MM.1S (cell line): Measurements from ENCODE around the gene FOXF2.

Experiments used
- DNase-seq: peaks from one replicate; pipeline ENCODE4 v3.0.0-alpha.2; 2015
- H2AFZ ChIP-seq: fragments of 300-600 bp; sonication (generic); 2 replicates; pipeline ENCODE4 v1.6.0; 2016; ENCODE audit warnings: antibody characterized with exemption, low read length
- H3F3A ChIP-seq: fragments of 300-600 bp; sonication (generic); 2 replicates; pipeline ENCODE4 v1.6.1; 2016; ENCODE audit warnings: mild to moderate bottlenecking, antibody characterized with exemption, low read length, moderate library complexity, mixed read lengths; ENCODE audit not compliant: insufficient read depth
- H3K27ac ChIP-seq: fragments of 300-600 bp; sonication (generic); 2 replicates; pipeline ENCODE4 v1.5.1; 2016; ENCODE audit warnings: mild to moderate bottlenecking, low read length
- H3K27me3 ChIP-seq: fragments of 300-600 bp; sonication (generic); replicated peaks from 2 replicates; pipeline ENCODE4 v1.6.0; 2016; ENCODE audit warnings: low read length; ENCODE audit not compliant: insufficient read depth
- H3K36me3 ChIP-seq: fragments of 300-600 bp; sonication (generic); replicated peaks from 2 replicates; pipeline ENCODE4 v1.6.1; 2016; ENCODE audit warnings: mild to moderate bottlenecking, low read length, mixed read lengths; ENCODE audit not compliant: insufficient read depth
- H3K4me1 ChIP-seq: fragments of 300-600 bp; sonication (generic); 2 replicates; pipeline ENCODE4 v1.6.1; 2016; ENCODE audit warnings: low read length, mixed read lengths
- H3K4me2 ChIP-seq: fragments of 300-600 bp; sonication (generic); 2 replicates; pipeline ENCODE4 v1.6.0; 2016; ENCODE audit warnings: low read depth, low read length
- H3K4me3 ChIP-seq: fragments of 300-600 bp; sonication (generic); 2 replicates; pipeline ENCODE4 v1.5.1; 2016; ENCODE audit warnings: low read length, mixed read lengths
- H3K79me2 ChIP-seq: fragments of 300-600 bp; sonication (generic); 2 replicates; pipeline ENCODE4 v1.6.1; 2016; ENCODE audit warnings: mixed run types, low read length, mixed read lengths
- H3K9ac ChIP-seq: fragments of 300-600 bp; sonication (generic); 2 replicates; pipeline ENCODE4 v1.6.1; 2016; ENCODE audit warnings: low read length, mixed read lengths
- H3K9me2 ChIP-seq: fragments of 300-600 bp; sonication (generic); replicated peaks from 2 replicates; pipeline ENCODE4 v1.6.1; 2016; ENCODE audit warnings: mild to moderate bottlenecking, low read length, mixed read lengths; ENCODE audit not compliant: insufficient read depth
- H3K9me3 ChIP-seq: fragments of 300-600 bp; sonication (generic); replicated peaks from 2 replicates; pipeline ENCODE4 v1.6.1; 2016; ENCODE audit warnings: mild to moderate bottlenecking, low read length, mixed read lengths; ENCODE audit not compliant: insufficient read depth
- H4K20me1 ChIP-seq: fragments of 300-600 bp; sonication (generic); 2 replicates; pipeline ENCODE4 v1.6.1; 2016; ENCODE audit warnings: mild to moderate bottlenecking, low read length, moderate library complexity, mixed read lengths; ENCODE audit not compliant: insufficient read depth
- CTCF ChIP-seq: fragments of 300-600 bp; sonication (generic); IDR thresholded peaks from 2 replicates; pipeline ENCODE4 v1.5.1; 2016; ENCODE audit warnings: antibody characterized with exemption, low read length, mixed read lengths
- EZH2 ChIP-seq: fragments of 300-600 bp; sonication (generic); optimal IDR thresholded peaks from 2 replicates; pipeline ENCODE3; 2017; ENCODE audit warnings: low read depth, mild to moderate bottlenecking, antibody characterized with exemption, low read length, mixed read lengths
- EZH2phosphoT487 ChIP-seq: fragments of 300-600 bp; sonication (generic); IDR thresholded peaks from 2 replicates; pipeline ENCODE4 v1.6.1; 2018; ENCODE audit warnings: antibody characterized with exemption, low read length

The FOXF2 gene

GRCh38 chr6:1390133-1390945 is 963 bp downstream of the FOXF2 start:
- Histone ChIP-seq H4K20me1 (no peaks in the 10 kb centered on the region), H3K79me2 (no peaks in the 10 kb centered on the region), H3K36me3 (no peaks in the 10 kb centered on the region), H3K4me2 (no peak overlapping the region), H3K9ac (no peak overlapping the region), H3K4me1 (no peaks in the 10 kb centered on the region), H3K4me3 (no peak overlapping the region), H3K27me3 (peaks cover 81% of the 10 kb centered on the region), H2AFZ (no peak overlapping the region), H3K27ac (no peak overlapping the region), H3F3A (no peaks in the 10 kb centered on the region), H3K9me3 (no peaks in the 10 kb centered on the region), H3K9me2 (no peaks in the 10 kb centered on the region)
- DNase-seq = no peak
- TF ChIP-seq EZH2phosphoT487 = no peak
- no peak for TF ChIP-seq EZH2
- TF ChIP-seq CTCF = no peak

- no peaks in the 10 kb centered on the region for H3K9me2 ChIP-seq
- no peak for DNase-seq
- TF ChIP-seq CTCF = no peak
- TF ChIP-seq EZH2phosphoT487 = no peak
- no peak for TF ChIP-seq EZH2
- no peaks in the 10 kb centered on the region for H4K20me1 ChIP-seq
- H2AFZ ChIP-seq = no peak overlapping the region
- no peaks in the 10 kb centered on the region for H3K4me1 ChIP-seq
- H3K4me3 ChIP-seq = no peak overlapping the region
- no peaks in the 10 kb centered on the region for H3K36me3 ChIP-seq
- H3F3A ChIP-seq = no peaks in the 10 kb centered on the region
- H3K4me2 ChIP-seq = no peak overlapping the region
- no peaks in the 10 kb centered on the region for H3K79me2 ChIP-seq
- no peak overlapping the region for H3K27ac ChIP-seq
- H3K27me3 ChIP-seq = peaks cover 79% of the 10 kb centered on the region
- no peak overlapping the region for H3K9ac ChIP-seq
- H3K9me3 ChIP-seq = no peaks in the 10 kb centered on the region
Measured at GRCh38 chr6:1390946-1391799, 1.8 kb downstream of the FOXF2 start.

GRCh38 chr6:1391800-1392309 is 2.5 kb downstream of the FOXF2 start:
- Histone ChIP-seq H2AFZ (no peak overlapping the region), H3K4me2 (no peak overlapping the region), H3K9me3 (no peaks in the 10 kb centered on the region), H3K9ac (no peak overlapping the region), H3K4me1 (no peaks in the 10 kb centered on the region), H3K4me3 (no peak overlapping the region), H3K27ac (no peak overlapping the region), H3K9me2 (no peaks in the 10 kb centered on the region), H3K27me3 (peaks cover 76% of the 10 kb centered on the region), H3K79me2 (no peaks in the 10 kb centered on the region), H3F3A (no peaks in the 10 kb centered on the region), H3K36me3 (no peaks in the 10 kb centered on the region), H4K20me1 (no peaks in the 10 kb centered on the region)
- TF ChIP-seq EZH2 = no peak
- TF ChIP-seq EZH2phosphoT487 = no peak
- no peak for DNase-seq
